ENCODE results near the gene SLC39A1. TPM values are rescaled to one million over a fixed set of nuclear protein-coding genes. Genes with fewer than 3 reads are reported as not detected.

Gene SLC39A1
- total and polyA plus RNA-seq, 2 donors (not counting 3 experiments of a cell fraction or from before 2014, with no cell fraction given), result 75.8 to 98.0 TPM

GRCh38 chr1:153945795-153946621, 17.3 kb downstream of the SLC39A1 start:
- intact Hi-C loops (cut with micrococcal nuclease) (loop anchor here (1.0 to 2.0 kb wide), 9 partner anchors 12 to 269 kb away; partner anchors contain the start of genes CRTC2, RAB13 and SLC39A1), dilution Hi-C loops (cut with MboI; ENCODE audit: extremely low pct_ligation_motif_present, low sequenced_read_pairs) (no loop called here)
- H2AFZ ChIP-seq (ENCODE audit: low read depth, low read length), result peak overlapping the region; percentile 5
- peaks cover 16% of the 10 kb centered on the region for H3K79me2 ChIP-seq (ENCODE audit: control insufficient read depth, insufficient read depth, low read length)
- FAIRE-seq, result peak; percentile 82
- H4K20me1 ChIP-seq (replicated peaks; ENCODE audit: control insufficient read depth, extremely low read depth, insufficient read depth, low read length), result no peaks in the 10 kb centered on the region
- H3K36me3 ChIP-seq (ENCODE audit: control insufficient read depth in 2 of 2, extremely low read depth in 1 of 2, insufficient read depth in 2 of 2, low read length in 2 of 2), result peaks cover 2 to 34% of the 10 kb centered on the region in 2 experiments
- no peaks in the 10 kb centered on the region for H3K9me1 ChIP-seq (replicated peaks; ENCODE audit: control insufficient read depth, extremely low read depth, insufficient read depth, low read length)
- ChIA-PET POLR2A (interaction anchor here (0.7 to 1.3 kb wide), 5 partner anchors 13 to 44 kb away, joined by 3 to 5 read pairs (median 4); partner anchors contain the start of genes GATAD2B and SLC39A1), CTCF (interaction anchor here (0.7 to 5.3 kb wide), 23 partner anchors 8 to 162 kb away, joined by 3 to 65 read pairs (median 8); partner anchors contain the start of genes CREB3L4, CRTC2, GATAD2B and JTB)
- H3K4me1 ChIP-seq (ENCODE audit: control insufficient read depth, extremely low read depth, insufficient read depth, low read length), result peaks cover 9% of the 10 kb centered on the region
- peak overlapping the region; percentile 84 for H3K9ac ChIP-seq (replicated peaks; ENCODE audit: extremely low read depth, insufficient read depth, low read length)
- peak overlapping the region; percentile 42 to 88 (median 73) for H3K4me3 ChIP-seq (replicated peaks in 1 of 3; ENCODE audit: insufficient read depth in 1 of 3, low read depth in 1 of 3, low read length in 3 of 3)
- DNase-seq (ENCODE audit: low read depth, low spot score), result peak; percentile 77
- H3K9me3 ChIP-seq (replicated peaks; ENCODE audit: control insufficient read depth, insufficient read depth, low read length), result no peaks in the 10 kb centered on the region
- peak overlapping the region; percentile 73 for H3K4me2 ChIP-seq (ENCODE audit: insufficient read depth, low read length)
- BruUV-seq (replicated peaks), result TSS peak; percentile 56
- TF ChIP-seq EZH2 (IDR thresholded peaks at IDR 0.05; ENCODE audit: borderline replicate concordance, low read depth, low read length, severe bottlenecking) (no peak), JUN (IDR thresholded peaks at IDR 0.05; ENCODE audit: borderline replicate concordance, insufficient read depth, insufficient read length, low read depth) (no peak), POLR2AphosphoS5 (IDR thresholded peaks at IDR 0.05; ENCODE audit: insufficient read depth, low read depth, low read length) (peak; percentile 57), MAX (IDR thresholded peaks at IDR 0.05; ENCODE audit: insufficient read depth, insufficient read length) (peak; percentile 26), GATA2 (IDR thresholded peaks at IDR 0.05; ENCODE audit: insufficient read depth, insufficient read length, low read depth, low read length) (no peak), MYC (IDR thresholded peaks at IDR 0.05; ENCODE audit: low read depth, low read length) (peak; percentile 6), FOS (IDR thresholded peaks at IDR 0.05; ENCODE audit: borderline replicate concordance, insufficient read depth, low read length) (no peak), CTCF (IDR thresholded peaks at IDR 0.05; ENCODE audit: extremely low read depth in 1 of 2, insufficient read depth in 1 of 2, low read depth in 1 of 2, low read length in 2 of 2) (no peak), POLR2A (IDR thresholded peaks at IDR 0.05; ENCODE audit: low read depth, low read length) (peak; percentile 69)
- peak overlapping the region; percentile 63 for H3K27ac ChIP-seq (ENCODE audit: insufficient read depth, low read depth, low read length)
- H3K27me3 ChIP-seq (ENCODE audit: control insufficient read depth in 2 of 2, insufficient read depth in 2 of 2, low read length in 2 of 2), result no peaks in the 10 kb centered on the region
